HepG2 (cell line): ENCODE data around the gene MIA3. TPM values are rescaled to one million over a fixed set of nuclear protein-coding genes. Genes with fewer than 3 reads are reported as not detected.
A peak's percentile ranks its signal among the peaks of the same experiment; 100 is the strongest.

Experiments
- AGO1 ChIP-seq: fragments of 200-400 bp; formaldehyde crosslinking; IDR thresholded peaks from 2 replicates; pipeline ENCODE4 v1.6.1; 2017; ENCODE audit warnings: mild to moderate bottlenecking, low read depth, low read length, moderate library complexity; ENCODE audit not compliant: poor library complexity, severe bottlenecking
- ARID3A ChIP-seq: IDR thresholded peaks from 2 replicates; pipeline ENCODE4 v1.6.1; 2012; ENCODE audit warnings: low read depth, low read length, improper control_type of control experiment
- BRD4 ChIP-seq: sonication (generic); formaldehyde crosslinking; IDR thresholded peaks from 2 replicates; pipeline ENCODE4 v1.4.0; 2020; ENCODE audit warnings: missing genetic modification reagents
- CSRNP1 ChIP-seq: sonication (generic); formaldehyde crosslinking; IDR thresholded peaks from 2 replicates; pipeline ENCODE4 v1.8.1; 2023; ENCODE audit warnings: mild to moderate bottlenecking, missing genetic modification reagents
- ELF4 ChIP-seq: sonication (generic); formaldehyde crosslinking; IDR thresholded peaks from 2 replicates; pipeline ENCODE4 v1.5.0; 2020; ENCODE audit warnings: missing genetic modification reagents, mild to moderate bottlenecking, moderate library complexity, borderline replicate concordance
- FOXC1 ChIP-seq: sonication (generic); formaldehyde crosslinking; IDR thresholded peaks from 2 replicates; pipeline ENCODE4 v1.8.0; 2022; ENCODE audit warnings: mild to moderate bottlenecking, missing genetic modification reagents, borderline replicate concordance
- FUBP1 ChIP-seq: sonication (generic); formaldehyde crosslinking; IDR thresholded peaks from 2 replicates; pipeline ENCODE4 v1.5.1; 2020; ENCODE audit warnings: missing genetic modification reagents, mild to moderate bottlenecking, borderline replicate concordance
- KLF11 ChIP-seq: IDR thresholded peaks from 2 replicates; pipeline ENCODE4 v1.6.1; 2016; ENCODE audit warnings: missing compliant biosample characterization
- MED13 ChIP-seq: sonication (generic); formaldehyde crosslinking; IDR thresholded peaks from 2 replicates; pipeline ENCODE4 v1.5.0; 2020; ENCODE audit warnings: missing genetic modification reagents
- PCBP1 ChIP-seq: fragments of 200-400 bp; formaldehyde crosslinking; IDR thresholded peaks from 2 replicates; pipeline ENCODE4 v1.6.1; 2017; ENCODE audit warnings: mild to moderate bottlenecking, low read depth, low read length, borderline replicate concordance
- RBAK ChIP-seq: sonication (generic); formaldehyde crosslinking; IDR thresholded peaks from 2 replicates; pipeline ENCODE4 v1.5.1; 2020; ENCODE audit warnings: mild to moderate bottlenecking, missing genetic modification reagents
- RFXANK ChIP-seq: IDR thresholded peaks from 2 replicates; pipeline ENCODE4 v1.6.1; 2016
- RFXAP ChIP-seq: sonication (generic); formaldehyde crosslinking; IDR thresholded peaks from 2 replicates; pipeline ENCODE4 v1.4.0; 2020; ENCODE audit warnings: missing genetic modification reagents, borderline replicate concordance
- SP4 ChIP-seq: sonication (generic); formaldehyde crosslinking; IDR thresholded peaks from 2 replicates; pipeline ENCODE4 v1.8.1; 2023; ENCODE audit warnings: mild to moderate bottlenecking, missing genetic modification reagents
- ZFYVE20 ChIP-seq: sonication (generic); formaldehyde crosslinking; IDR thresholded peaks from 2 replicates; pipeline ENCODE4 v1.8.0; 2023; ENCODE audit warnings: low read depth, mild to moderate bottlenecking, moderate library complexity, missing genetic modification reagents, borderline replicate concordance
- ZNF121 ChIP-seq: sonication (generic); formaldehyde crosslinking; IDR thresholded peaks from 2 replicates; pipeline ENCODE4 v1.5.0; 2020; ENCODE audit warnings: mild to moderate bottlenecking, missing genetic modification reagents
- ZNF33A ChIP-seq: sonication (generic); formaldehyde crosslinking; IDR thresholded peaks from 2 replicates; pipeline ENCODE4 v1.5.1; 2020; ENCODE audit warnings: missing genetic modification reagents, mild to moderate bottlenecking, moderate library complexity, borderline replicate concordance
- ZNF546 ChIP-seq: sonication (generic); formaldehyde crosslinking; conservative IDR thresholded peaks from 2 replicates; pipeline ENCODE4 v1.8.1; 2023; ENCODE audit warnings: mild to moderate bottlenecking, missing genetic modification reagents
- ZNF670 ChIP-seq: sonication (generic); formaldehyde crosslinking; IDR thresholded peaks from 2 replicates; pipeline ENCODE4 v1.8.0; 2022; ENCODE audit warnings: mild to moderate bottlenecking, missing genetic modification reagents, borderline replicate concordance
- ZNF713 ChIP-seq: sonication (generic); formaldehyde crosslinking; IDR thresholded peaks from 2 replicates; pipeline ENCODE4 v1.4.0; 2020; ENCODE audit warnings: mild to moderate bottlenecking, missing genetic modification reagents
- ZNF766 ChIP-seq: sonication (generic); formaldehyde crosslinking; IDR thresholded peaks from 2 replicates; pipeline ENCODE4 v1.5.0; 2020; ENCODE audit warnings: missing genetic modification reagents, borderline replicate concordance
- polyA plus RNA-seq, 8 experiments: library from polyadenylated mRNA; depleted of rRNA in 3 of 8; stranded (reverse) in 7 of 8; unstranded in 1 of 8; fragments of >200 nt; fragmentation: Illumina TruSeq in 4 of 8; extraction: Trizol in 4 of 8; gene quantifications; 2 replicates each; pipeline versions ENCODE4 v1.2.1 to v1.2.3, GENCODE V29; 2011 to 2016; ENCODE audit warnings: low read depth in 4 of 8, missing spikeins in 1 of 8, mixed read lengths in 1 of 8; ENCODE audit not compliant: insufficient read depth in 1 of 8
- total RNA-seq, 5 experiments: library from RNA; depleted of rRNA; stranded (reverse); fragments of >200 nt; fragmentation: Illumina TruSeq; extraction: Trizol; gene quantifications; 2 replicates each; pipeline ENCODE4 v1.2.3, GENCODE V29; 2016; ENCODE audit warnings: low read depth in 1 of 5

Gene MIA3
- total and polyA plus RNA-seq, 2 of the 13 experiments (the other 11 are each of a cell fraction or from before 2014, with no cell fraction given) = 45.6 to 48.7 TPM

- TF ChIP-seq ZNF121 (no peak), SP4 (peak; percentile 58; the same call in 1 of the 2 replicates), ZNF670 (CRISPR knock-in tag) (peak; percentile 41; the same call in 1 of the 2 replicates), ZNF766 (CRISPR knock-in tag) (peak; percentile 42; the same call in 1 of the 2 replicates), RFXAP (CRISPR knock-in tag) (0 out of 2 replicates have a peak, but pooled peaks have one; percentile 27), ZNF546 (CRISPR knock-in tag) (peak; percentile 47; the same call in 1 of the 2 replicates), FOXC1 (CRISPR knock-in tag) (0 out of 2 replicates have a peak, but pooled peaks have one; percentile 54), RBAK (no peak), PCBP1 (no peak), ZNF713 (no peak), ELF4 (peak; percentile 91), ZFYVE20 (CRISPR knock-in tag) (no peak), ZNF33A (CRISPR knock-in tag) (no peak), KLF11 (CRISPR knock-in tag) (no peak), CSRNP1 (no peak), BRD4 (no peak), AGO1 (no peak), ARID3A (no peak), MED13 (CRISPR knock-in tag) (no peak), FUBP1 (CRISPR knock-in tag) (no peak), RFXANK (CRISPR knock-in tag) (no peak)
These were observed 28.2 kb upstream of the MIA3 start, which contains the start of gene TAF1A (continued) for GRCh38 chr1:222589462-222590302.
